Motor neuron (in vitro differentiated cells): ENCODE measurements around the gene ZNF879. TPM values are rescaled to one million over a fixed set of nuclear protein-coding genes. Genes with fewer than 3 reads are reported as not detected.
A peak's percentile ranks its signal among the peaks of the same experiment; 100 is the strongest.

Experiments
- ATAC-seq, 8 experiments: fragments of 200-7000 bp; cut with Tn5 transposase; replicated peaks in 6 of 8; 2 replicates each; pipeline ENCODE4 v1.8.0; 2021; ENCODE audit warnings: mild to moderate bottlenecking in 8 of 8, moderate library complexity in 8 of 8
- H3K27ac ChIP-seq, 2 donors: fragments of 250-450 bp; sonication (Bioruptor Pico); 2 replicates each; pipeline ENCODE4 v1.9.0; 2021; ENCODE audit warnings: antibody characterized with exemption in 2 of 2, mild to moderate bottlenecking in 2 of 2, moderate library complexity in 1 of 2
- H3K4me1 ChIP-seq, 2 donors: fragments of 250-450 bp; sonication (Bioruptor Pico); replicated peaks in 1 of 2; 2 replicates each; pipeline ENCODE4 v1.6.1; 2021; ENCODE audit warnings: antibody characterized with exemption in 2 of 2, mild to moderate bottlenecking in 2 of 2, moderate library complexity in 1 of 2
- H3K4me3 ChIP-seq, 5 donors: fragments of 250-450 bp; sonication (Bioruptor Pico); 2 replicates each; pipeline ENCODE4 v1.9.0; 2021; ENCODE audit warnings: antibody characterized with exemption in 5 of 5, mild to moderate bottlenecking in 5 of 5, moderate library complexity in 4 of 5
- WGBS, 10 experiments: fragments of 450-650 bp; shearing (Covaris generic); methylation state at CpG; one replicate each; pipeline ENCODE4 v1.0.0; 2022; 5-methylcytosine and 5-hydroxymethylcytosine counted together
- in situ Hi-C, 9 experiments: fragments of 400-800 bp; cut with MboI; loops; one replicate each; pipeline ENCODE4 v1.15.0; 2021; ENCODE audit warnings: low sequenced_read_pairs in 9 of 9, low pct_unique_long_range_greater_than_20kb in 2 of 9; ENCODE audit not compliant: unreplicated experiment in 9 of 9
- total RNA-seq, 8 experiments: library from RNA; unstranded; fragments of 300-600 nt; gene quantifications; 2 replicates each; pipeline versions ENCODE4 v1.2.3 to v1.2.4, GENCODE V29; 2022

ZNF879 gene
- total RNA-seq, 8 experiments from 2014 or later, result 2.3 to 9.8 (median 6.3) TPM

- in situ Hi-C loops, result no loop called here
- WGBS, 10 experiments, result 0 to 100% (median 76%) methylated on average over 1 to 12 of the region's 15 CpGs; no CpG with 5 or more reads in 1 of the 10 experiments
- ATAC-seq, result no peak
- H3K4me3 ChIP-seq, result no peak overlapping the region
- H3K4me1 ChIP-seq, result no peaks in the 10 kb centered on the region
- H3K27ac ChIP-seq, result no peak overlapping the region
Observed at GRCh38 chr5:179054036-179054785, 30.6 kb downstream of the ZNF879 start.

- H3K4me3 ChIP-seq, result no peak overlapping the region
- no peak overlapping the region for H3K27ac ChIP-seq
- ATAC-seq, result no peak
- in situ Hi-C loops, result no loop called here
- no peaks in the 10 kb centered on the region for H3K4me1 ChIP-seq
- WGBS, 10 experiments, result 20 to 100% (median 70%) methylated on average over 1 to 10 of the region's 10 CpGs; no CpG with 5 or more reads in 2 of the 10 experiments
Observed at GRCh38 chr5:179054876-179055275, 31.3 kb downstream of the ZNF879 start.

GRCh38 chr5:179055436-179055835 lies 31.8 kb downstream of the ZNF879 start:
- in situ Hi-C loops, result no loop called here
- 29 to 100% (median 73%) methylated on average over 1 to 3 of the region's 3 CpGs; no CpG with 5 or more reads in 4 of the 10 experiments for WGBS, 10 experiments

GRCh38 chr5:179055841-179056240 lies 32.2 kb downstream of the ZNF879 start:
- no peak for ATAC-seq
- no peak overlapping the region for H3K4me3 ChIP-seq
- peaks cover 0 to 2% of the 10 kb centered on the region in 2 donors for H3K4me1 ChIP-seq
- 13 to 74% (median 55%) methylated on average over 1 to 9 of the region's 9 CpGs for WGBS, 10 experiments
- in situ Hi-C loops, result no loop called here
- H3K27ac ChIP-seq, result no peak overlapping the region

More at GRCh38 chr5:179055436-179055835, 31.8 kb downstream of the ZNF879 start:
- Histone ChIP-seq H3K4me3 (no peak overlapping the region), H3K4me1 (no peaks in the 10 kb centered on the region), H3K27ac (no peak overlapping the region)
- ATAC-seq, result no peak

- ATAC-seq, result peak; percentile 97 to 100 (median 99)
- peak within 1 kb of the TSS; percentile 58 to 80 for H3K27ac ChIP-seq
- in situ Hi-C loops, result no loop called here
- peak within 1 kb of the TSS; percentile 41 to 85 (median 65) for H3K4me3 ChIP-seq
- WGBS, 10 experiments, result 0 to 52% (median 3%) methylated on average over 1 to 34 of the region's 81 CpGs; no CpG with 5 or more reads in 5 of the 10 experiments
- peaks cover 0 to 5% of the 10 kb centered on the region in 2 donors for H3K4me1 ChIP-seq
Observed at GRCh38 chr5:179060116-179061008, 36.8 kb downstream of the ZNF879 start, which contains the start of gene ZNF354C. Gene ZNF354C, plus strand, starts transcription at chr5:179060373. Its CDS starts 1,696 bp downstream, at chr5:179062069.

DNA sequence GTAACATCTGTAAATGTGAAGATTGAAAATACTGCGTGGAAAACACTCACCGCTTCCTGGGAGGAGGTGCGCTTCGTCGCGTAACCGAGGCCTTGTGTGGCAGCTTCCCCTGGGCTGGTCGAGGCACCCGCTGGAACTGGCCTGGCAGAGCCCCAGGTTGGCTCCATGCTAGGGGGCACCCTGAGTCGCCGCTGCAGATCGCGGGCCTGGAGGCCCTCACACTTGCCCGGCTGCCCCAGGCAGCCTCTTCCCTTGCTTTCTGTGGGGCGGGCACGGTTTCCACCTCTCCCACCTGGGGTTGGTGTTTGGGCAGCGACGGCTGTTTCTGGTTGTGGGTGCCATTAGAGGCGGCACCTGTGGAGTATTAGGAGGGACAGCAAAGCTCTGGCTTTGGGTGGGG lies 37.4 kb downstream of the ZNF879 start:
- Histone ChIP-seq H3K4me3 (peak overlapping the region; percentile 41 to 85 (median 65)), H3K4me1 (peaks cover 0 to 5% of the 10 kb centered on the region in 2 donors), H3K27ac (no peak overlapping the region)
- in situ Hi-C loops, result no loop called here
- ATAC-seq, result no peak
- 80 to 100% (median 92%) methylated on average over 1 to 15 of the region's 19 CpGs; no CpG with 5 or more reads in 4 of the 10 experiments for WGBS, 10 experiments

DNA sequence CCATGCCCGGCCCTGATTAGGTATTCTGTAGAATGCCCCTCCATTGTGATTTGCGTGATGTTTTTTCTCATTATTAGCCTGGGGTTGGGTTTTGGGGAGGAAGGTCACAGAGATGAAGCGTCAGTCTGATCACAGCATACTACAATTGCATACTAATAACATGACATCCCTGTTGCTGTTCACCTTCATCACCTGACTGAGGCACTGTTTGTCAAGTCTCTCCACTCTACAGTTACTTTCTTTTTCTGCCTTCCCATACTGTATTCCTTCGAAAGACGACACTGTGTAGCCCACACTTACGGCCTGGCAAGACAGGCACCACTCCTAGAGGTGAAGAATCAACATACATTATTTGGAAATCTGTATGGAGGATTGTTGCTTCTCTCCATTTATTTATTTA lies 42.1 kb downstream of the ZNF879 start:
- in situ Hi-C loops, result no loop called here
- no peak for ATAC-seq
- Histone ChIP-seq H3K27ac (no peak overlapping the region), H3K4me3 (no peak overlapping the region), H3K4me1 (peaks cover 0 to 5% of the 10 kb centered on the region in 2 donors)
- 80 to 100% (median 94%) methylated on average over 1 to 5 of the region's 6 CpGs; no CpG with 5 or more reads in 1 of the 10 experiments for WGBS, 10 experiments

- no peaks in the 10 kb centered on the region for H3K4me1 ChIP-seq
- no peak for ATAC-seq
- H3K4me3 ChIP-seq, result no peak overlapping the region
- H3K27ac ChIP-seq, result no peak overlapping the region
- in situ Hi-C loops, result no loop called here
- 80 to 98% (median 89%) methylated on average over 2 to 11 of the region's 11 CpGs for WGBS, 10 experiments
Observed at GRCh38 chr5:179079165-179079987, 55.8 kb downstream of the ZNF879 start.

- in situ Hi-C loops, result no loop called here
- Histone ChIP-seq H3K4me3 (no peak overlapping the region), H3K27ac (no peak overlapping the region), H3K4me1 (no peaks in the 10 kb centered on the region)
- WGBS, 10 experiments, result 66 to 100% (median 87%) methylated on average over 1 to 4 of the region's 4 CpGs; no CpG with 5 or more reads in 2 of the 10 experiments
- ATAC-seq, result no peak
Observed at GRCh38 chr5:179080724-179081123, 57.1 kb downstream of the ZNF879 start.

Other genes with a start within 250 kb of the ZNF879 start
- gene ZNF354B, start 163.9 kb upstream of the ZNF879 start, total RNA-seq, result 10 to 100 TPM in 6 of 8 experiments, 1 to 10 TPM in 2; 9.2 to 22.9 (median 11.8) TPM
- 1 to 10 TPM in 5 of 8 experiments, under 1 TPM in 3; 0.36 to 3.0 (median 2.1) TPM for gene ZFP2, start 127.9 kb upstream of the ZNF879 start, total RNA-seq
- gene ZNF454, start 82.6 kb upstream of the ZNF879 start, total RNA-seq, result 1 to 10 TPM in 6 of 8 experiments, under 1 TPM in 2; 0.41 to 5.0 (median 2.2) TPM
- gene GRM6, start 28.5 kb upstream of the ZNF879 start, total RNA-seq, result 1 to 10 TPM in 1 of 8 experiments, under 1 TPM in 6, not detected in 1; 0.11 to 1.2 (median 0.66) TPM
- gene ZNF354C, start 36.6 kb downstream of the ZNF879 start, total RNA-seq, result 10 to 100 TPM in 4 of 8 experiments, 1 to 10 TPM in 4; 3.6 to 12.0 (median 10.3) TPM